GM21786 (cell line): ENCODE data around the gene UBA5.
A peak's percentile ranks its signal among the peaks of the same experiment; 100 is the strongest.
"Not testable (repeated sequence)": the region's sequence is repeated elsewhere in the genome, so short reads cannot be mapped to it uniquely, and the experiment has no call there.

Experiments
- ATAC-seq: cut with Tn5 transposase; IDR thresholded peaks from one replicate; pipeline ENCODE4 v1.9.1; 2021; ENCODE audit not compliant: unreplicated experiment

The UBA5 gene

GRCh38 chr3:132660052-132660810 lies at the start of gene UBA5:
UBA5 (plus strand) TSS chr3:132660329; CDS start chr3:132660538, 209 bp downstream.
- ATAC-seq: peak; percentile 68

GRCh38 chr3:132615301-132615700 lies 44.8 kb upstream of the UBA5 start:
- ATAC-seq: not testable (repeated sequence)

- ATAC-seq: no peak
Observed at GRCh38 chr3:132615881-132616280, 44.2 kb upstream of the UBA5 start.

- ATAC-seq: no peak
Observed at GRCh38 chr3:132616780-132617179, 43.3 kb upstream of the UBA5 start.

GRCh38 chr3:132622148-132622547 lies 38.0 kb upstream of the UBA5 start:
- ATAC-seq: no peak

GRCh38 chr3:132622761-132623160 lies 37.4 kb upstream of the UBA5 start:
- ATAC-seq: no peak

GRCh38 chr3:132623646-132624045 lies 36.5 kb upstream of the UBA5 start:
- no peak for ATAC-seq

GRCh38 chr3:132624790-132625189 lies 35.3 kb upstream of the UBA5 start:
- ATAC-seq: no peak

GRCh38 chr3:132625613-132626012 lies 34.5 kb upstream of the UBA5 start:
- peak; percentile 91 for ATAC-seq

- no peak for ATAC-seq
Observed at GRCh38 chr3:132626955-132627354, 33.2 kb upstream of the UBA5 start.

- no peak for ATAC-seq
Observed at GRCh38 chr3:132628157-132628556, 32.0 kb upstream of the UBA5 start.

GRCh38 chr3:132629928-132630327 lies 30.2 kb upstream of the UBA5 start:
- ATAC-seq: no peak

GRCh38 chr3:132630612-132631011 lies 29.5 kb upstream of the UBA5 start:
- no peak for ATAC-seq

GRCh38 chr3:132635052-132635451 lies 25.1 kb upstream of the UBA5 start:
- no peak for ATAC-seq

GRCh38 chr3:132637590-132637989 lies 22.5 kb upstream of the UBA5 start:
- no peak for ATAC-seq

GRCh38 chr3:132638706-132639105 lies 21.4 kb upstream of the UBA5 start:
- ATAC-seq: no peak

GRCh38 chr3:132641427-132641826 lies 18.7 kb upstream of the UBA5 start:
- ATAC-seq: not testable (repeated sequence)

GRCh38 chr3:132641837-132642538 lies 18.1 kb upstream of the UBA5 start:
- no peak for ATAC-seq

- no peak for ATAC-seq
Observed at GRCh38 chr3:132642539-132642847, 17.6 kb upstream of the UBA5 start.

GRCh38 chr3:132643366-132643765 lies 16.8 kb upstream of the UBA5 start:
- no peak for ATAC-seq

GRCh38 chr3:132645058-132645457 lies 15.1 kb upstream of the UBA5 start:
- ATAC-seq: no peak

- no peak for ATAC-seq
Observed at GRCh38 chr3:132650153-132650552, 10.0 kb upstream of the UBA5 start.
